ENCODE measurements around the gene TBCEL. TPM values are rescaled to one million over a fixed set of nuclear protein-coding genes. Genes with fewer than 3 reads are reported as not detected.

The TBCEL gene
- total and polyA plus RNA-seq, 10 of the 15 experiments (the other 5 are each of a cell fraction or from before 2014, with no cell fraction given), result 2.0 to 10.4 (median 7.3) TPM

DNA sequence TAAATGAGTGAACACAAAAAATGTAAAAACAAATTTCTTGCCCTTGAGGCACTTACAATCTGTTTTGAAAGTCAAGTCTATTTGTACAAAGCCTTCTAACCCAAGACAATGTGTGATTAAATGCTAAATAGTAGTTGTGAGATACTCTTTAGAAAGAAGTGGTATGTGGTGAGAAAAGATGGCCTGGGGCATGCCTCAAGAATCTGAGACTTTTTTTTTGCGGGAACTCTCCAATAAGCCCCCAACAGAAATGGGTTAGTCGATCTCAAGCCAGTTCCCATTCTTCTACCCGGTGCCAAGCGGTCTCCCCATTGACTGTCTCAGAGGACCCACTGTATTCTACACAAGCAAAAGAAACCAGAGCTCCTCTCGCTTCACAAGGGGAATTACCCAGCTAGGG, 26.9 kb upstream of the TBCEL start (continued):
- TF ChIP-seq EGR1 (IDR thresholded peaks at IDR 0.05; ENCODE audit: borderline replicate concordance in 1 of 2, low read depth in 2 of 2, low read length in 2 of 2), result no peak

DNA sequence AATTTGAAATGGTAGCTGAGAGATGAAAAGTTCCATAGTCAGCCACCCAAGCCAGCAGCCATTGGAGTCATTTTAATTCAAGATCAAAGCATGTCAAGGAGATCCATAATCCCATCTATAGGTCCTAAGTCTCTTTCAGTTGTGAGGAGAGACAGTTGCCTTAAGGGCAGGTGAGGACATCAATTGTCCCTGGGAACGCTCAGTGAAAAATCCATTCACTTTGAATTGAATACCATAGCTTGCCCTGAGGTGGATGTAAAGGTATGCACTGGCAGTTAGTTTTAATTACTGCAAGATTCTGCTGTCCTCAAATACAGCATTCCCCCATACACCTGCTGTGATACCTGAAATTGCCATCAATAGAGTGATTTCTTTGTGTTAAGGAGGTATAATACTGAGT, 25.3 kb upstream of the TBCEL start:
- whole genome bisulfite sequencing (ENCODE audit: insufficient coverage, insufficient replicate concordance, low lambda C conversion rate, missing lambda C conversion rate), result 63% methylated on average over 1 of the region's 1 CpG
- BruUV-seq (replicated peaks), result no TSS peak
- Histone ChIP-seq H4K20me1 (ENCODE audit: control insufficient read depth, insufficient read depth) (no peaks in the 10 kb centered on the region), H3K9me3 (replicated peaks; ENCODE audit: control insufficient read depth, insufficient read depth, low read length) (no peaks in the 10 kb centered on the region), H3K4me3 (no peak overlapping the region), H3K4me1 (ENCODE audit: control insufficient read depth, insufficient read depth, low read length) (no peaks in the 10 kb centered on the region), H3K4me2 (ENCODE audit: control insufficient read depth, insufficient read depth) (no peak overlapping the region), H3K9ac (ENCODE audit: control insufficient read depth, insufficient read depth, low read length) (no peak overlapping the region), H3K27me3 (replicated peaks in 1 of 2; ENCODE audit: control insufficient read depth in 2 of 2, insufficient read depth in 2 of 2, low read length in 1 of 2) (peaks cover 0 to 6% of the 10 kb centered on the region in 2 experiments; a peak in 3 of 4 replicates), H3K36me3 (ENCODE audit: control insufficient read depth in 2 of 2, insufficient read depth in 2 of 2, low read length in 1 of 2) (no peaks in the 10 kb centered on the region), H3K79me2 (ENCODE audit: control insufficient read depth, insufficient read depth, low read length) (no peaks in the 10 kb centered on the region), H3K27ac (ENCODE audit: control insufficient read depth, insufficient read depth) (no peak overlapping the region), H2AFZ (ENCODE audit: control insufficient read depth, low read depth, low read length) (no peak overlapping the region)
- ATAC-seq, result no peak
- SMC1A ChIA-PET (ENCODE audit: uncharacterized antibody, unreplicated experiment), result no interaction called here
- DNase-seq (ENCODE audit: low read depth, low spot score), result no peak
- intact Hi-C loops (cut with micrococcal nuclease; ENCODE audit: unreplicated experiment) (loop anchor here (5.0 kb wide), 1 partner anchor 124 kb away; no protein-coding TSS in a partner anchor), in situ Hi-C loops (cut with MboI) (no loop called here)
- no peak for FAIRE-seq
- TF ChIP-seq JUND (IDR thresholded peaks at IDR 0.05; ENCODE audit: low read depth, low read length) (no peak), LARP7 (IDR thresholded peaks at IDR 0.05) (no peak), SMC3 (IDR thresholded peaks at IDR 0.05; ENCODE audit: borderline replicate concordance, low read length) (no peak), NFYB (IDR thresholded peaks at IDR 0.05; ENCODE audit: insufficient read depth, low read depth, low read length) (no peak), RAD51 (IDR thresholded peaks at IDR 0.05) (no peak), TARDBP (IDR thresholded peaks at IDR 0.05; ENCODE audit: borderline replicate concordance) (no peak), RFX5 (IDR thresholded peaks at IDR 0.05; ENCODE audit: low read depth, low read length) (no peak), ETV6 (conservative IDR thresholded peaks at IDR 0.05 in 1 of 2, IDR thresholded peaks at IDR 0.05 in 1 of 2; ENCODE audit: borderline replicate concordance in 1 of 2, low read depth in 1 of 2) (no peak), MXI1 (IDR thresholded peaks at IDR 0.05; ENCODE audit: low read depth, low read length) (no peak), CHD4 (IDR thresholded peaks at IDR 0.05) (no peak), POLR2AphosphoS2 (IDR thresholded peaks at IDR 0.05; ENCODE audit: low read depth, low read length) (no peak), SIN3A (IDR thresholded peaks at IDR 0.05; ENCODE audit: low read depth, low read length) (no peak)
- TF ChIP-seq, protein P1, sequence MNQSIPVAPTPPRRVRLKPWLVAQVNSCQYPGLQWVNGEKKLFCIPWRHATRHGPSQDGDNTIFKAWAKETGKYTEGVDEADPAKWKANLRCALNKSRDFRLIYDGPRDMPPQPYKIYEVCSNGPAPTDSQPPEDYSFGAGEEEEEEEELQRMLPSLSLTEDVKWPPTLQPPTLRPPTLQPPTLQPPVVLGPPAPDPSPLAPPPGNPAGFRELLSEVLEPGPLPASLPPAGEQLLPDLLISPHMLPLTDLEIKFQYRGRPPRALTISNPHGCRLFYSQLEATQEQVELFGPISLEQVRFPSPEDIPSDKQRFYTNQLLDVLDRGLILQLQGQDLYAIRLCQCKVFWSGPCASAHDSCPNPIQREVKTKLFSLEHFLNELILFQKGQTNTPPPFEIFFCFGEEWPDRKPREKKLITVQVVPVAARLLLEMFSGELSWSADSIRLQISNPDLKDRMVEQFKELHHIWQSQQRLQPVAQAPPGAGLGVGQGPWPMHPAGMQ (IDR thresholded peaks at IDR 0.05; ENCODE audit: borderline replicate concordance), result no peak
- RAD21 ChIA-PET (ENCODE audit: unreplicated experiment), result no interaction called here
- POLR2A ChIA-PET, result interaction anchor here (0.6 kb wide), 1 partner anchor 12 kb away, joined by 3 read pairs; no protein-coding TSS in a partner anchor
- CTCF ChIA-PET, result interaction anchor here (1.4 kb wide), 1 partner anchor 56 kb away, joined by 3 read pairs; no protein-coding TSS in a partner anchor
